GM12891 (cell line): ENCODE data around the gene ICA1.

ENCODE experiments used
- DNase-seq: peaks from one replicate; pipeline ENCODE4 v3.0.0; 2011; ENCODE audit warnings: low spot score; ENCODE audit not compliant: insufficient read length
- FAIRE-seq: peaks from 2 replicates; lab custom pipeline; 2011; peaks lifted over from hg19 to GRCh38; lab: Jason Lieb, UNC
- PAX5 ChIP-seq: IDR thresholded peaks from 2 replicates; pipeline ENCODE4 v1.6.1; 2011; ENCODE audit warnings: low read length, moderate library complexity, mild to moderate bottlenecking; ENCODE audit not compliant: insufficient read depth, severe bottlenecking
- POLR2A ChIP-seq: IDR thresholded peaks from 2 replicates; pipeline ENCODE4 v1.6.1; 2011; ENCODE audit warnings: low read depth, low read length, control low read depth
- POLR2AphosphoS5 ChIP-seq: IDR thresholded peaks from 2 replicates; pipeline ENCODE4 v1.6.1; 2011; ENCODE audit warnings: low read depth, low read length, control low read depth
- POU2F2 ChIP-seq: IDR thresholded peaks from 2 replicates; pipeline ENCODE4 v1.6.1; 2011; ENCODE audit warnings: low read depth, mild to moderate bottlenecking, control low read depth, low read length, moderate library complexity
- SPI1 ChIP-seq: IDR thresholded peaks from 2 replicates; pipeline ENCODE4 v1.6.1; 2011; ENCODE audit warnings: low read depth, low read length, control low read depth
- TAF1 ChIP-seq: IDR thresholded peaks from 2 replicates; pipeline ENCODE4 v1.6.1; 2011; ENCODE audit warnings: low read depth, low read length, control low read depth

Gene ICA1

DNA sequence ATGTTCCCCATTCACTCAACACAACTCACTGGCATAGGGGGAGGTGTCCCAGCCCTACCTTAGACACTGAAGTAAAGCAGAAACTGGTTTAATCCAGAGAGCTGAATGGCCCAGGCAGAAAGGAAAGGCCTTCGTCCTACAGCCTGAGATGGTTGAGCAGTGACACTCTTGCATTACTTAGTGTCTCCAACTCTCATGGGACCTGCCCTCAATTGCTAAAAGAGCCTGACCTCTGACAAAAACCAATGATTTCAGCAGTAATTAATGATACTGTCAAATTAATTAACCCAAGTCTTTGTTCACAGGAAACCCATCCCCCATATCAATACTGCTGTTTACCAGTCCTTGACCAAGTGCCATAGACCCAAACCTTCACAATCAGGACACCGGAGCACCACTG lies 48.6 kb downstream of the ICA1 start:
- TF ChIP-seq TAF1 (no peak), PAX5 (no peak), POLR2A (no peak), POU2F2 (no peak), POLR2AphosphoS5 (no peak), SPI1 (no peak)
- no peak for DNase-seq
- no peak for FAIRE-seq

DNA sequence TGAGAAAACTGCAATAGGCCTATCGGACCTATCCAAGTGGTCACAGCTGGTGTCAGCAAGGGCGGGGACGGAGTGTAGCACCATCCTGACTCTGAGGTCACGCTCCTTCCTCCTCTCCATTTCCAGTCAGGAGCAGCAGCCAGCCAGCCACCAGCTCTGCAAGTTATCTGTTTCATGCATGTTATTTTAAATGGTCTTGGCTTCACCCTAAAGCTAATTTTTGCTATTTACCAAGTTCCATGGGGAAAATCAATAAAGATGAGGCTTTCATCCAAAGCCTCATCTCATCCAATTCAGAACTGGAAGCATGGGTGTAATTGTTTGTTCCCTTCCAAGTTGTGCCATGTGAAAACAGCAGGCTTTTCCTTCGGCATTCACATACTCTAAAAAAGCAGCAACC lies 49.3 kb downstream of the ICA1 start:
- TF ChIP-seq POU2F2 (no peak), SPI1 (no peak), TAF1 (no peak), PAX5 (no peak), POLR2AphosphoS5 (no peak), POLR2A (no peak)
- FAIRE-seq (no peak), DNase-seq (no peak)

DNA sequence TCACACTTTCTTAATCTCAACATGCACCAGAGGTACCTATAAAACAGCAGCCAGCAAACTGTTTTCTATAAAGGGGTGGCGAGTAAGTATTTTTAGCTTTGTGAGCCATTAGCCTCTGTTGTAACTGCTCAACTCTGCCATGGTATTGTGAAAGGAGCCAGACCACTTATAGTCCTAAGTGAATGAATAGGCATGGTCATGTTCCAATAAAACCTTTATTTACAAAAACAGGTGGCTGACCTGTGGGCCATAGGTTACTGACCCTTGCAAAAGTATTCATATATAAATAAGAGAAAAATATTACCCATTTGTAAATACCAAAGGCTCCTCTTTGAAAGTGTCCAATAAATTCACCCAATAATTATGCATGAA lies 50.3 kb downstream of the ICA1 start:
- TF ChIP-seq SPI1: no peak
- TF ChIP-seq TAF1: no peak
- no peak for TF ChIP-seq PAX5
- TF ChIP-seq POLR2AphosphoS5: no peak
- no peak for TF ChIP-seq POLR2A
- TF ChIP-seq POU2F2: no peak
- FAIRE-seq (no peak), DNase-seq (no peak)

DNA sequence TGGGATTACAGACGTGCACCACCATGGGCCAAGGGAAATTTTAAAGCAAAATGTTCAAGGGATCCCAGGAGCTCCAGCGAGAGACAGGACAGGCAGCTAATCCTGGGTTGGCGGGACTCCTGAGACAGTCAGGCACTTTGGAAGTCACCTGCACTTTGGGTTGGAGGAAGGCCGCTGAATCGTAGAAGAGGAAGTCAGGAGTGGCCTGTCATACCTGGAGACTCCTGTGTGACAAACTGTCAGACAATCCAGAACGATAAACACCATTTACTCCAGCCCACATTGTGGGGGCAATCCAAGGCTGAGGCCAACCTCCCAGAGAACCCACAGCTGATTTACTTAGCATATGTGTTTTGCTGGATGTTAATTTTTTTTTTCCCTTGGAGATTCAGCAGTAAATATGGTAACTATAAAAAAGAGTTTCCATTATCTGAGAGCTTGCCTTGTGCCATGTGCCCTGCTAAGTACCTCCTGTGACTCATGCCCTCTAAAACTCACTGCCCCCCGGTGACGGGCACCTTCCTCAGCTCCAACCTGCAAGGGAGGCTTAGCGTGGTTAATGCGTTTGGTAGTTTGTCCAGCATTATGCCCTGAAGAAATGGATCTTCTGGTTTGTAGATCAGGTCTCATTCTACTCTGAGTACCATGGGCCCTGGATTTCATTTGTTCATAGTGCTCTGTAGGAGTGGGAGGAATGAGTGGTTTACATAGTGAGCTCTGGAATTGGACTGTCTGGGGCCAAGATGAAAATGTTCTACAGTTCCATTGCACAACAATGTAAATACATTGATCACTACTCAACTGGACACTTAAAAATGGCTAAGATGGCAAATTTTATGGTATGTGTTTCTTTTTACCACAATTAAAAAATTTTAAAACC lies 50.9 kb downstream of the ICA1 start:
- FAIRE-seq: no peak
- TF ChIP-seq POLR2A (no peak), TAF1 (no peak), PAX5 (no peak), SPI1 (no peak), POU2F2 (no peak), POLR2AphosphoS5 (no peak)

DNA sequence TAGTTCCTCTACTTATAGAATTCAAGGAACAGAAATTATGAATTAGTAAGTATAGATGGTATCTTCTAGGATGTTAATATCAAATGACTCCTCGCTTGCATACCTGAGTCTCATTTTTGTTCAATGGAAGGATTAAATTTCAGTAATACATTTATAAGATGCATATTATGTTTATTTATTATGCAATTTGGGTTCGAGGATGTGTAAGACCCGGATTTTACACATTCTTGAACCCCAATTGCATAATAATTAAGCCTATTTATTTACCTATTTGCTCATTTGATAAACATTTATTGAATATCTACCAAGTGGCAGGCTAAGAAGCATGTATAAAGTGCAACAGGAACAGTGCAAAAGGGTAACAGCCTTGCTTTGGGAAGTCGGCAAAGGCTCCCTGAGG lies 52.6 kb downstream of the ICA1 start:
- DNase-seq (no peak), FAIRE-seq (no peak)
- TF ChIP-seq SPI1 (no peak), POLR2A (no peak)

More for the DNA sequence above, 50.9 kb downstream of the ICA1 start:
- no peak for DNase-seq

DNA sequence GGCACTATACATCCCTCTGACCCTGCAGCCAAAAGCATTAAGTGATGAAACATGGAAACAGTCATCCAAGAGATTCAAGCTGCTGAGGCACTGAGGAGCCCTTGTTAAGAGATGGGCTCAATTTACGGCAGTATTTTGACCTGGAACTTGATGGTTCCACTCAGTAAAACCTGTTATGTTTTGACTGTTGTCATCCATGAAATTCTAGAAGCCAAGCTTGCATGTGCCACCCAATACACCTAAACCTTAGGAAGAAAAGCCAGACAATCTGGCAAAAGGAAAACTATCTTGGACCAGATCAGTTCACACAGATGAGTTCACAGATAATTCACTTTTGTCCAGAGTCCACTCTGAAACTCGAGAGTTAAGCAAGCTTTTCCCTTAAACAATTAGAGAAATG lies 53.2 kb downstream of the ICA1 start:
- TF ChIP-seq POLR2A (no peak), POU2F2 (no peak), POLR2AphosphoS5 (no peak), TAF1 (no peak), PAX5 (no peak), SPI1 (no peak)
- FAIRE-seq (no peak), DNase-seq (no peak)

DNA sequence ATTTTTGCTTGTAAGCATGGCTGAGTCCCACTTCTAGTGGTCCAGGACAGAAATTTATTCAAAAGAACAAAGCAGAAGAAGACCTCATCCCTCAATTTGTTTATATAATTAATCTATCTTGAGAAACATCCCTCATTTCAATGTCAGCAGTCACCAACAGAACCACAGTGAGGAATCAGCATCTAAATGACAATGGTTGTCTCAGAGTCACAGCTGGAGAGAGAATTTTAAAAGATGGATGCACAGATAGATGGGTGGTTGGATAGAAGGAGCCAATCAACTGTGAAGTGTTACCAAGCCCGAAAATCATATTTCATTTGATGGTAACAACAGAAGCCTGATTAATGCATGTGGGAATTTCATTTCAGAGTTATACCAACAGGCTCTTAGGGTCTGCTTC lies 55.0 kb downstream of the ICA1 start:
- TF ChIP-seq POLR2AphosphoS5 (no peak), POU2F2 (no peak), PAX5 (no peak), TAF1 (no peak), POLR2A (no peak), SPI1 (no peak)
- FAIRE-seq (no peak), DNase-seq (no peak)

DNA sequence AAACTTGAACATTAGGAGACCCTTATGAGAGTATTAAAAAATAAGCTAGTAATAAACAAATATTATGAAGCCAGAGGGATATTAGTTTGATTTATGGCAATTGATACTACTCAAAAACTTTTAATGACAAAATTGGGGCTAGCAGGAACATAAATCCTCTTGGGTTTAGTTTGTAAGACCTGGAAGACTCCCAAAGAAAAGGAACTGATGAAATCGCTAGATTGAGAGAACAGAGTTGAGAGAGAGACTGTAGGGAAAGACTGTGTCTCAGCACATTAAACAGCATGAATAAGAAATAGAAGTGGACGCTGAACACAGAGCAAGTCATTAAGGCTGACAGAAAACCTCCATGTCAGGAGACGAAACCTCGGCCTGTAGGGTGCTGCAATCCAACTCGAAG lies 56.4 kb downstream of the ICA1 start:
- FAIRE-seq (no peak), DNase-seq (no peak)
- no peak for TF ChIP-seq TAF1
- no peak for TF ChIP-seq PAX5
- TF ChIP-seq POLR2AphosphoS5: no peak
- no peak for TF ChIP-seq POLR2A
- TF ChIP-seq POU2F2: no peak
- TF ChIP-seq SPI1: no peak

DNA sequence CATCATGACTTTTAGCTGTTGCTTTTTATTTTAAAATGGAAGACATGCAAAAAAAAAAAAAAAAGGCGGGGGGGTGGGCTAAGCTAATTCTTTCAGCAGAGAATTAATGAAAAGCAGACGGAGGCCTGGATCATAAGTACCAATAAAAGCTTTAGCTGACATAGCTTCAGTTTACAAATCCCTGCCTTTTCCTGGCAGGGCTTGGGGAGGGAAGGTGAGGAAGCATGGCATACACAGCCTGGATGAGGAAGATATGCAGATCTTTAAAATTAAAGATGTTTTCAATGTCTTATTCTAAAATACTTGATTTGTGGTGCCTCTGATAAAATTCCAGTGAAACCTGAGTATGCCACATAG lies 57.0 kb downstream of the ICA1 start:
- TF ChIP-seq PAX5 (no peak), POLR2AphosphoS5 (no peak), POU2F2 (no peak), TAF1 (no peak), POLR2A (no peak), SPI1 (no peak)
- DNase-seq (no peak), FAIRE-seq (no peak)
